Measurements from ENCODE around the gene DIPK1B. TPM values are rescaled to one million over a fixed set of nuclear protein-coding genes. Genes with fewer than 3 reads are reported as not detected.

The DIPK1B gene
- polyA plus RNA-seq, 3 donors: 0.10 TPM; not detected in 2

DNA sequence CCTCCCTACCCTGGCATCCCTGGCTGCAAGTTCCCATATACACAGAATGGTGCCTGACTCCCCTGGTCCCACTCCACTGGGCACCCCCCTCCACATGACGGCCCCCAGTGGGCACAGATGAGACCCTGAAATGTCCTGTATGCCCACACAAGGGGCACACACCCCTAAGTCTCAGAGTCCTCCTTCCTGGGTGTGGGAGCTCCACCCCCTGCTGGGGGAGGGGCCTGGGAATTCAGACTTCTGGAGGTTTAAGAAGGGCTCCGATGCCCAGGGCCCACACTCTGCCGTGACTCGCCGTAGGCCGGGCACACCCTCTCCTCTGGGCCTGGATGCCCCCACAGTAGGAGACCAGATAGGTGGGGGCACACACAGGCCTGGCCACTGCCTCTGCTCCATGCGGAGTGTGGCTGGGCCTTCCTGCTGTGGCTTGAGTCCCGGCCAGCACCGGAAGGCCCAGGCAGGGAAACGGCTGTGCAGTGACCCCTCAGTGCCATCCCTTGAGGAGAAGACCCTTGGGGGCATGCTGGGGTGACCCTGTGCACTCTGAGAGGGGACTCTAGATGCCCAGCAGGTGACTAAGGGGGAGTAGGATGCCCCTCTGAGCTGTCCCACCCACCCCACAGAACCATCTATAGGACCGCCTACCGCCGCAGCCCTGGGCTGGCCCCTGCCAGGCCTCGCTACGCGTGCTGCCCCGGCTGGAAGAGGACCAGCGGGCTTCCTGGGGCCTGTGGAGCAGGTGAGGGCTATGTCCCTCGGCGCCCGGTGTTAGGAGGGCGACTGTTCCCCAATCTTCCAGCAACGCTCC lies 43.2 kb upstream of the DIPK1B start:
- peaks cover 0 to 11% (median 5%) of the 10 kb centered on the region in 7 donors for H3K9me3 Mint-ChIP-seq
- no peak overlapping the region for H2AFZ ChIP-seq (ENCODE audit: insufficient read depth, low read depth, low read length, poor library complexity, severe bottlenecking)
- no peak overlapping the region for H3K27ac ChIP-seq (ENCODE audit: low read depth in 1 of 2, low read length in 2 of 2)
- no peak overlapping the region for H3K4me2 ChIP-seq (replicated peaks; ENCODE audit: extremely low read depth, low read length, poor library complexity, severe bottlenecking)
- no peaks in the 10 kb centered on the region for H3K79me2 ChIP-seq (ENCODE audit: insufficient read depth, low read length)
- H3K4me3 Mint-ChIP-seq: peak overlapping the region; percentile 24 to 35
- peaks cover 5 to 11% of the 10 kb centered on the region in 2 donors for H3K36me3 Mint-ChIP-seq
- intact Hi-C loops (cut with micrococcal nuclease): no loop called here
- peaks cover 8% of the 10 kb centered on the region for H3K4me1 Mint-ChIP-seq
- peaks cover 27% of the 10 kb centered on the region for H4K20me1 ChIP-seq (ENCODE audit: insufficient read depth, low read length)
- H3K27me3 ChIP-seq (ENCODE audit: control insufficient read depth in 2 of 2, insufficient read depth in 2 of 2, low read length in 2 of 2): peaks cover 23 to 47% of the 10 kb centered on the region in 2 donors
- no peak overlapping the region for H3K9ac ChIP-seq (ENCODE audit: insufficient read depth, low read length, poor library complexity, severe bottlenecking)
- 71% methylated on average over 19 of the region's 23 CpGs for WGBS (ENCODE audit: insufficient coverage)
- H3K27ac Mint-ChIP-seq: peak overlapping the region in 1 of 7 donors; percentile 31
- no peaks in the 10 kb centered on the region for H3K9me3 ChIP-seq (replicated peaks in 1 of 2; ENCODE audit: control insufficient read depth in 1 of 2, insufficient read depth in 1 of 2, low read length in 2 of 2)
- peaks cover 4 to 19% of the 10 kb centered on the region in 2 donors for H3K4me1 ChIP-seq (ENCODE audit: control insufficient read depth in 1 of 2, insufficient read depth in 2 of 2, low read length in 2 of 2)
- peaks cover 38 to 56% (median 41%) of the 10 kb centered on the region in 3 donors for H3K27me3 Mint-ChIP-seq (ENCODE audit: low read depth in 3 of 3)
- no peak for DNase-seq
- H3K4me3 ChIP-seq (replicated peaks in 1 of 3; ENCODE audit: low read depth in 2 of 3, low read length in 3 of 3): no peak overlapping the region
- H3K36me3 ChIP-seq (replicated peaks in 1 of 2; ENCODE audit: control insufficient read depth in 1 of 2, insufficient read depth in 2 of 2, low read length in 2 of 2): peaks cover 12 to 16% of the 10 kb centered on the region in 2 donors
- TF ChIP-seq, protein P1, sequence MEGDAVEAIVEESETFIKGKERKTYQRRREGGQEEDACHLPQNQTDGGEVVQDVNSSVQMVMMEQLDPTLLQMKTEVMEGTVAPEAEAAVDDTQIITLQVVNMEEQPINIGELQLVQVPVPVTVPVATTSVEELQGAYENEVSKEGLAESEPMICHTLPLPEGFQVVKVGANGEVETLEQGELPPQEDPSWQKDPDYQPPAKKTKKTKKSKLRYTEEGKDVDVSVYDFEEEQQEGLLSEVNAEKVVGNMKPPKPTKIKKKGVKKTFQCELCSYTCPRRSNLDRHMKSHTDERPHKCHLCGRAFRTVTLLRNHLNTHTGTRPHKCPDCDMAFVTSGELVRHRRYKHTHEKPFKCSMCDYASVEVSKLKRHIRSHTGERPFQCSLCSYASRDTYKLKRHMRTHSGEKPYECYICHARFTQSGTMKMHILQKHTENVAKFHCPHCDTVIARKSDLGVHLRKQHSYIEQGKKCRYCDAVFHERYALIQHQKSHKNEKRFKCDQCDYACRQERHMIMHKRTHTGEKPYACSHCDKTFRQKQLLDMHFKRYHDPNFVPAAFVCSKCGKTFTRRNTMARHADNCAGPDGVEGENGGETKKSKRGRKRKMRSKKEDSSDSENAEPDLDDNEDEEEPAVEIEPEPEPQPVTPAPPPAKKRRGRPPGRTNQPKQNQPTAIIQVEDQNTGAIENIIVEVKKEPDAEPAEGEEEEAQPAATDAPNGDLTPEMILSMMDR (IDR thresholded peaks at IDR 0.05): no peak

DNA sequence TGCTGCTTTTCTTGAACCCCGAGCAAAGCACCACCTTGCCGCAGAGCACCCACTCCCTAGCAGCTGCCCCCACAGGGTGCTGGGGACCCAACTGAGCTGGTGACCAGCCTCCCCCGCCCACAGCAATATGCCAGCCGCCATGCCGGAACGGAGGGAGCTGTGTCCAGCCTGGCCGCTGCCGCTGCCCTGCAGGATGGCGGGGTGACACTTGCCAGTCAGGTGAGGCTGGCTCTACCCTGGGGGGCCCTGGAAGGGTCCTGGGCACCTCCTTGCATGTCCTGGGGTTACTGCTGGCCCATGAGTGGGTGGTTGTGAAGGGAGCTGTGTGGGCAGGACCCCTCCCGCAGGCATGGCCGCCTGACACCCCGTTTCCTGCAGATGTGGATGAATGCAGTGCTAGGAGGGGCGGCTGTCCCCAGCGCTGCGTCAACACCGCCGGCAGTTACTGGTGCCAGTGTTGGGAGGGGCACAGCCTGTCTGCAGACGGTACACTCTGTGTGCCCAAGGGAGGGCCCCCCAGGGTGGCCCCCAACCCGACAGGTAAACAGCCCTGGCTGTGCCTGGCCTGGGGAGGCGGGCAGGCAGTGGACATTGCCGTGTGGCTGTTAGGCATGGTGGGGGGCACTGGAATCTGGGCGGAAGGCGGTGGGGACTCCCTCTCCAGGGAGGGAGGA lies 42.4 kb upstream of the DIPK1B start:
- Histone ChIP-seq H3K27me3 (ENCODE audit: control insufficient read depth in 2 of 2, insufficient read depth in 2 of 2, low read length in 2 of 2) (peaks cover 15 to 40% of the 10 kb centered on the region in 2 donors), H2AFZ (ENCODE audit: insufficient read depth, low read depth, low read length, poor library complexity, severe bottlenecking) (no peak overlapping the region), H3K36me3 (replicated peaks in 1 of 2; ENCODE audit: control insufficient read depth in 1 of 2, insufficient read depth in 2 of 2, low read length in 2 of 2) (peaks cover 19 to 23% of the 10 kb centered on the region in 2 donors), H3K4me1 (ENCODE audit: control insufficient read depth in 1 of 2, insufficient read depth in 2 of 2, low read length in 2 of 2) (peaks cover 4 to 17% of the 10 kb centered on the region in 2 donors), H3K9me3 (replicated peaks in 1 of 2; ENCODE audit: control insufficient read depth in 1 of 2, insufficient read depth in 1 of 2, low read length in 2 of 2) (no peaks in the 10 kb centered on the region), H3K27ac (ENCODE audit: low read depth in 1 of 2, low read length in 2 of 2) (no peak overlapping the region), H3K79me2 (ENCODE audit: insufficient read depth, low read length) (no peaks in the 10 kb centered on the region), H3K4me2 (replicated peaks; ENCODE audit: extremely low read depth, low read length, poor library complexity, severe bottlenecking) (no peak overlapping the region), H3K4me3 (replicated peaks in 1 of 3; ENCODE audit: low read depth in 2 of 3, low read length in 3 of 3) (no peak overlapping the region), H3K9ac (ENCODE audit: insufficient read depth, low read length, poor library complexity, severe bottlenecking) (no peak overlapping the region), H4K20me1 (ENCODE audit: insufficient read depth, low read length) (peaks cover 34% of the 10 kb centered on the region)
- Mint-ChIP-seq H3K4me3 (peak overlapping the region in 1 of 2 donors; percentile 46), H3K9me3 (peaks cover 0 to 5% (median 3%) of the 10 kb centered on the region in 7 donors), H3K27ac (no peak overlapping the region), H3K4me1 (peaks cover 7% of the 10 kb centered on the region), H3K36me3 (peaks cover 11 to 18% of the 10 kb centered on the region in 2 donors), H3K27me3 (ENCODE audit: low read depth in 3 of 3) (peaks cover 31 to 49% (median 34%) of the 10 kb centered on the region in 3 donors)
- intact Hi-C loops (cut with micrococcal nuclease): no loop called here
- TF ChIP-seq, protein P1 (IDR thresholded peaks at IDR 0.05): no peak
- DNase-seq: no peak
- WGBS (ENCODE audit: insufficient coverage): 48% methylated on average over 17 of the region's 23 CpGs

All from CD14-positive monocyte (primary cell).